HG02610 (cell line): ENCODE results near the gene SLC2A5.
A peak's percentile ranks its signal among the peaks of the same experiment; 100 is the strongest.
"Not testable (repeated sequence)": the region's sequence is repeated elsewhere in the genome, so short reads cannot be mapped to it uniquely, and the experiment has no call there.

Experiments
- ATAC-seq: cut with Tn5 transposase; IDR thresholded peaks from one replicate; pipeline ENCODE4 v1.9.1; 2021; ENCODE audit warnings: mild to moderate bottlenecking, moderate library complexity; ENCODE audit not compliant: unreplicated experiment

SLC2A5 gene, protein sequence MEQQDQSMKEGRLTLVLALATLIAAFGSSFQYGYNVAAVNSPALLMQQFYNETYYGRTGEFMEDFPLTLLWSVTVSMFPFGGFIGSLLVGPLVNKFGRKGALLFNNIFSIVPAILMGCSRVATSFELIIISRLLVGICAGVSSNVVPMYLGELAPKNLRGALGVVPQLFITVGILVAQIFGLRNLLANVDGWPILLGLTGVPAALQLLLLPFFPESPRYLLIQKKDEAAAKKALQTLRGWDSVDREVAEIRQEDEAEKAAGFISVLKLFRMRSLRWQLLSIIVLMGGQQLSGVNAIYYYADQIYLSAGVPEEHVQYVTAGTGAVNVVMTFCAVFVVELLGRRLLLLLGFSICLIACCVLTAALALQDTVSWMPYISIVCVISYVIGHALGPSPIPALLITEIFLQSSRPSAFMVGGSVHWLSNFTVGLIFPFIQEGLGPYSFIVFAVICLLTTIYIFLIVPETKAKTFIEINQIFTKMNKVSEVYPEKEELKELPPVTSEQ

DNA sequence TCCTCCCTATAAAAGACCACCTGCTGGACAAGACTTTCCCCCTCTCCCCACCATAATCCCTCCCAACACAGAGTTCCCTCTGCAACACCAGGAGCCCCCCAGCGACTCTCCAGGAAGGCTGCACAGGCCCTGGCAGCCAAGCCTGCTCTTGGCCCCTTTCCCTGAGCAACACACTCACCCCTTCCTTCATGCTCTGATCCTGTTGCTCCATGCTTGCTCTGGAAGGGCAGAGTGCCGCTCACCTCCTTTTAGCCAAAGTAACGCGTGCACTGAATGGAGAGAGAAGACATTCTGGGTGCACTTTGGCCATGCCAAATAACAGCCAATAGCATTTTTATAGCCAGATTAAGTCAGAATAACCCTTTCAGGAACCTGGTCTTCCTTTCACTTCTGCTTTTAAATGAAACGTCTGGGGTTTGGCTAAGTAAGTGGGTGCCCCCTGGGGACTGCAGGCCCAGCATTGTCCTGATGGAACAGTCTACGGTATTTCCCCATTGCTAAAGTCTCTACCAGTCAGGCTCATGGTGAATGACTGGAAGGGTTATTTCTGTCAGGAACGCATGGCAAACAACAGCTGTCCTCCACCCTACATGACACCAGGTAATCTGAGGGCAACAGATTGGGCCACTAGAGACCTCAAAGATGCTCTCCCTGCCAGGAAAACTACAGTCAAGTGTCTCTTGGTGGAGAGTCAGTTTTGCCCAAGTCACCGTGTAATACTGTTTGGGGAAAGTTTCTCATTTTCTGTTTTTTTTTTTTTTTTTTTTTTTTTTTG is at the start of gene SLC2A5:
SLC2A5 (minus strand) TSS at position 310 of the 775 bp plus-strand sequence; CDS start at position 211, 99 bp downstream.
- ATAC-seq: peak; percentile 88

DNA sequence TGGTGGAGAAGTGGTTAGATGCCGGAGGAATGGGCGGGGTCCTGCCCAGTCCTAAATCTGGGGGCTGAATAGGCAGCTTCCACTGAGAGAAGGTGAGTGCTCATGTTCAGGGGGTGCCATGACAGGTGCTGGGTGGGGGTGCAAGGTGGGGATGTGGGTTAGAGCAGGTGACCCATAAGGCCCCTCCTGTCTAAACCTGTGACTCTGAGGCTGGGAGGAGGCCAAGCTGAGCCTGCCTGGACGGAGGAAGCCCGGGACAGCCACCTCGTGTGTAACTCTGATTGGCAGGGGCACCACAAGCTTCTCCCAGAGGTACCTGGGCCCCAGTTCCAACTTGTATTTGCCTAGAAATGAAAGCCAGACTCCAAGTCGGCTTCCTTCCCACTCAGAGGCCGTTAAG is 48.8 kb upstream of the SLC2A5 start:
- no peak for ATAC-seq

DNA sequence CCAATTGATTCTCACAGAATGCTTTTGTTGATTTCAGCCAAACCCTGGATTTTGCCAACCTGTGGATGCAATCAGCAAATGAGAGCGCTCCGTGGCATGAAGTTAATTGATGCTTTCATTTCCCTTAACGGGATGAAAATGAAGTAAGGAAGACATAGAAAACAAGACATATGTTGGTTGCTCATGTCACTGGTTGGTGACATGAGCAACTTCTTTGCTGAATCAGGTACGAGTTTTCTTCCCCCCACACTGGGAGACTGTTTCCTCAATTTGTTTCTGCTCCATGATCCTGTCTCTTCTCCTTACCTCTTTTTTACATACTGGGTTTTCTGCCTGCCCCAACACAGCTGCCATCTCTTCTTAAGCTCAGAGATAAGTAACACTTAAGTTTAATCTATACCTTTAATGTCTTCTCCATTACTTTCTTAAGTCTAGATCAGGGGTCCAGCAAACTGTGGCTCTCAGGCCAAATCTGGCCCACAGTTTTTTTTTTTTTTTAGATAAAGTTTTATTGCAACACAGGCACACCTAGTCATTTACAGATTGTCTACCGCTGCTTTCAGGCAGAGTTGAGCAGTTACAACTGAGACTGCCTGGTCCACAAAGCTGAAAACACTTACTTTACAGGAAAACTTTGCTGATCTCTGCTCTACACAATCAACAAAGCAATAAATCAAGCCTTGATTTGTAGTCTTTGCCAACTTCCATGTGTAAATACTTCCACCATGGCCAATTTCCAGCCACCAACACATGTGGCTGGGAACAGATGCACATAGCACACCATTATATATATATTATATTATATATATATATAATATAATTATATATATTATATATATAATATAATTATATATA is 46.1 kb upstream of the SLC2A5 start:
- ATAC-seq: no peak

DNA sequence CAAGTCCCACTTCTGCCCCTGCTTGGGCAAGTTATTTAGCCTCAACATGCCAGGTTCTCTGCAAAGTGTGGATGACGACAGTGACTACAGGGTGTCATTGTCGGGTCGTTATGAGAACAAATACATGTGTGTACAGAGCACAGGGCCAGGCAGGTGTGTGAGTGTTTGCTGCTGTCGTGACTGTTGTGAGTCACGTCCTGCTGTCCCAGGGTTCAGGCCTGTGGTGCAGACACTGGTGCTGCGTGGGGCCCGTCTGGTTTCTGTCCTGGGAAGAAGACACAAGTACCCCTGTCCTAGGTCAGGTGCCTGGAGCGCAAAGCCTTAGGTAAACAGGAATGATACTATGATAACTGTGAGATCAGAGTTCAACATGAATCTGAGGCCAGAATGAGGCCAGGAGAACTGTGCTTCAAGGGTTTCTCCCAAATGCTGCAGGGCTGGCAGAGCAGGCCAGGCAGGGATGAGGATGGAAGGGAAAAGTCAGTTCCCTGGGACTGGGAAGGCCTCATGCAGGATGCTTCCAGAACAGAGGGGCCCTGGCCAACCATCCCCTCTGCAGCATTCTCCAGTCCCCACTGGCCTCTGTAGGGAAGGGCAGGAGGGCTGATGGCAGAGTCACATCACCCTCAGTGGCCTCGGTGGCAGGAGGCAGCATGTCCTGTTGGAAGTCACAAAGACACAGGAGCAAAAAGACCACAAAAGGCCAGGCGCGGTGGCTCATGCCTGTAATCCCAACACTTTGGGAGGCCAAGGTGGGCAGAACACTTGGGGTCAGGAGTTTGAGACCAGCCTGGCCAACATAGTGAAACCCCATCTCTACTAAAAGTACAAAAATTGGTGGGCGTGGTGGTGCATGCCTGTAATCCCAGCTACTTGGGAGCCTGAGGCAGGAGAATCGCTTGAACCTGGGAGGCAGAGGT is 43.8 kb upstream of the SLC2A5 start:
- ATAC-seq: no peak

DNA sequence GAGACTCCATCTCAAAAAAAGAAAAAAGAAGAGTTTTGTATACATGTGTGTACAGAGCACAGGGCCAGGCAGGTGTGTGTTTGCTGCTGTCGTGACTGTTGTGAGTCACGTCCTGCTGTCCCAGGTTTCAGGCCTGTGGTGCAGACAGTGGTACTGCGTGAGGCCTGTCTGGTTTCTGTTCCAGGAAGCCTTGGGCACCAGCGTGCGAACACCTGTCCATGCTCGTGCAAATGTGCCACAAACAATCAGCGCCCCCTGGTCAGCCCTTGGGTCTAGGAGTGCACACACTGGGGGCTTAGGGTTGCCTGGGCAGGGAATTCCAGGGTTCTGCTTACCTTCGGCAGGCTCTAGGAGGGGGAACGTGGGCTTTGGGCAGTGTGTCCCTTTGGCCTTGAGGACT is 42.5 kb upstream of the SLC2A5 start:
- ATAC-seq: no peak

DNA sequence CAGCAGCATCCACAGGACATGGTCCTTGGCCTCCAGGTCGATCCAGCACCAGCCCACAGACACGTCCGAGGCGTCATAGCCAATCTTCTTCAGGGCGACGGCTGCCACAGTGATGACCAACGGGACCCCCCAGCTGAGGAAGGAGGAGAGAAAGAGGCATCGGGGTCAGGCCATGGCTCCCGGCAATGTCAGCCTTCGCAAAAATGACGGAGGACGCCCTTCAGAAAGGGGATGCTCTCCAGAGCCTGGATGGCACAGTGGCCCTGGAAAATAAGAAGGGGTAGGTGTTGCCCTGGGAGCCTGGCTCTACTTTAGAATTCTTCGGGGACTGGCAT is 41.9 kb upstream of the SLC2A5 start:
- no peak for ATAC-seq

DNA sequence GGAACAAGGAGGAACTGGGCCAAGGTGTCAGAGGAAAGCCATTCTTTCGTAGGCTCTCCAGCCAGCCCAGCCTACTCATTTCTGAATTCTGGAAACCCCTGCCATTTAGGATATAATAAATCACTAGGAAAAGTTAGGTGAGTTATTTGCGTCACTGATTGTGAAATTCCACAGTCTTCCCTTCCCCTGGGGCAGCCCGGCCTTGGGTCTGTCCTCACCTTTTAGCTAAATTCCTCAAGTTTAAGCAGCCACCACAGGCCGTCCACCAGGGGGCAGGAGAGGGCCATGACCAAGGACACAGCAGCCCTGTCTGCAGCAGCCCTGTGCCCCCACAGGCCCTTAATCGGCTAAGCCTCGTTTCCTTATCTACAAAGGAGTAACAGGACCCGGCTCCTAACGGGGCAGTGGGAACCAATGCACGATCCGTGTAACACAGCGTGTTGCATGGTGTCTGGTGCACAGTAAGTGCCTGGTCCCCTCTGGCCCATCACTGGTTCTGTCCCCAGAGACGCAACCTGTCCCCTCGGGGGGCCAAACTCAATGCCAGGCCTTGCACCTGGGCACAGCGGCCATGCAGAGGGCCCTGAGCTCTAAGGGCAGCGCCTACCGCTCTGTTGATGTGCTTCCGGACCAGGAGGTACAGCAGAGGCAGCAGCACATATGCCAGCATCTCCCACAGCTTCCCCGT is 41.4 kb upstream of the SLC2A5 start:
- peak; percentile 44 for ATAC-seq

DNA sequence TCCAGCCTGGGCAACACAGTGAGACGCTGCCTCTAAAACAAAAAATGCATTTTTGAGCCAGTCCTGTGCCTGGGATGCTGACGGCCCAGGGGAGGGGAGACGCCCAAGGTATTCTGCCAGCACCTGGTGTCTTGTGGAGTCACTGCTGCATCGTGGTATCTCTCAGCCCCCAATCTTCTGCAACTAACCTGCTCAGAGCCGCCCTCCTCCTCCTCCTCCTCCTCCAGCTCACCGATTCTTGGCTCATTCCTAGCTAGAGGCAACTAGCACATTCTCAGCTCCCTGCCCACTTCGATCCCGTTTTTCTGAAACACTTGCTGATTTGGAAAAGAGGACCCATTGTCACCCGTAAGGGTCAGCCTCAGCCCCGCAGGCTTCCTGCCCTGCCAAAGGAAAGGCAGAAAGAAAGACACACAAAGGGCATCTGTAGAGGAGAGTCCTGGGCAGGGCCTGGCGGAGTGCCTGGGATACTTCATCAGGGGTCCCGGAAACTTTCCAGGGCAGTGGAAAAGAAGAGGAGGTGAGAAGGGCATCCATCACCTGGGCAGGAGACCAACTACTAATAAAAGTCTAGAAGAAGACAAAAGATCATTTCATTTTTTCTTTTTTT is 38.7 kb upstream of the SLC2A5 start:
- no peak for ATAC-seq

DNA sequence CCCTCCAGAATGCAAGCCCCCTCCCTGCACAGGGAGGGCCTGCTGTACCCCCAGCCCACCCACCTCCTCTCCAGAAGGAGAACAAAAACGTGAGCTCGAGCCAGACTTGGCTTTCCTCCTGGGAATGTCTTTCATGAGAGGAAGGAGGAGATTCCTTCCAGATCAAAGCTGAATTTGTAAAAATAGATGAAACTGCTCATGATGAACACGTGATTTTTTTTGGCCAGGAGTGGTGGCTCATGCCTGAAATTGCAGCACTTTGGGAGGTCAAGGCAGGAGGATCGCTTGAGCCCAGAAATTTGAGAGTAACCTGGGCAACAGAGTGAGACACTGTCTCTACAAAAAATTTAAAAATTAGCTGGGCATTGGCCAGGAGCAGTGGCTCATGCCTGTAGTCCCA is 37.7 kb upstream of the SLC2A5 start:
- no peak for ATAC-seq

DNA sequence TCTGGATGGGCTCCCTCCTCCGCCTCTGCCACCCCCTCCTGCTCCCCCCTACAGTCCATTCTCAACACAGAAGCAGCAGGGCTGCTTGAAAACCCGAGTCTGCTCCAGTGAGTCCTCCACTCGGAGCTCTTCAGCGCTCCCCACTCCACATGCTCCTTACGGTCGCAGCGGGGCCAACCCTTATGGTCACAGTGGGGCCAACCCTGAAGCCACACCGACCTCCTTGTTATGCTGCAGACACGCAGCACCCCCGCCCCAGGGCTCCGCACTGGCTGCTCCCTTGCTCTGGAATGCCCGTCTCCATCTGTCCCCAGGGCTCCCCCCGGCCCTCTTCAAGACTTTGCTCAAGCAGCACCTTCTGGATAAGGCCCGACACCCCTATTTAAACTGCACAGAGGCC is 36.9 kb upstream of the SLC2A5 start:
- no peak for ATAC-seq

DNA sequence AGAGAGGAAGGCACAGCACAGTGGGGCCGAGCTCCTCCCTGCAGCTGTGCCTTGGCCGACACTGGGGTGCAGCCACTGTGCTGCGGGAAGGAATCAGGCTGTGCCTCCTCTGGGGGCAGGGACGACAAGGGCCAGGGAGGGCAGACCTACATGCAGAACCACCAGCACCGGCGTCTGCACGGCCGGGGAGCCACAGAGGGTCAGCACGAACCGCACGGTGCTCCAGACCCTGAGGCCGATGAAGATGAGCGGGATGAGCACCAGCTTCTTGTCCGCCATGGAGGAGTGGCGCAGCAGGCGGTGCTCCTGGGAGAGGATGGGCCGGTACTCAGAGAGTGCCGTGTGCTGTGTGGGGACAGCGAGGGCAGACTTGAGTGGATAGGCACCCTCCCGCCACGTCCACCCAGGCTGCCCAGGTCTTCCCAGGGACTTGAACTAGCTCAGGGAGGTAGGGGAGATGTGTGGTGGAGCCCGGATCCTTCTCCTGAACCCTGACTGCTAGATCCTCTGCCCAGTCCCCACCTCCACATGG is 36.0 kb upstream of the SLC2A5 start:
- no peak for ATAC-seq

DNA sequence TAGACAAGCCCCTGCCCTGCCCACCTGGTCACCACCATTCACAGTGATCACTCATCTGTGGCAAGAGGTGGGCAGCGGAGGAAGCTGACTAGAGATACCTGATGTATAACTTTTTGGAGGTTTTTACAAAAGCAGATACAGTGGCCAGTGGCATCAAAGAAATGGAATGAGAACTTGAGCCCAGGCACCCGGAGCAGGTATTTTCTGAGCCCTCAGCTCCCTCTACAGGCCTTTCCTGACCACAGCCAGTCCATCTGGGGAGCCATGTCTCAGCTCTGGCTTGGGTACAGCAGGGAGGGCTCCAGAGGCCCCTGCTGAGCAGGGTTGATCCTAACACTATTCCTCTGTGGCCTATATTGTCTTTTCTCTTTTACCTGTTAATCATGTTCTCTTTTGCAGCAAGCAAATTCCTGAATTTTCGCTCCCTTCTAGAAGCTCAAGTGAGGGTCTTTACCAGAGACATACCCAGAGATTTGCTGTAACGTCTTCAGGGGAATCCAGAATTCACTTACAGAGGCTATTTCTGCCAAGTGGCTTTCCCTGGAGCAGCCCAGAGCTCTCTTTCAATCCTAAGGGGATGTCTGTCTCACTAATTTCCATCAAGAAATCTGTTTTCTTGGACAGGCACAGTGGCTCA is 32.2 kb upstream of the SLC2A5 start:
- peak; percentile 56 for ATAC-seq

DNA sequence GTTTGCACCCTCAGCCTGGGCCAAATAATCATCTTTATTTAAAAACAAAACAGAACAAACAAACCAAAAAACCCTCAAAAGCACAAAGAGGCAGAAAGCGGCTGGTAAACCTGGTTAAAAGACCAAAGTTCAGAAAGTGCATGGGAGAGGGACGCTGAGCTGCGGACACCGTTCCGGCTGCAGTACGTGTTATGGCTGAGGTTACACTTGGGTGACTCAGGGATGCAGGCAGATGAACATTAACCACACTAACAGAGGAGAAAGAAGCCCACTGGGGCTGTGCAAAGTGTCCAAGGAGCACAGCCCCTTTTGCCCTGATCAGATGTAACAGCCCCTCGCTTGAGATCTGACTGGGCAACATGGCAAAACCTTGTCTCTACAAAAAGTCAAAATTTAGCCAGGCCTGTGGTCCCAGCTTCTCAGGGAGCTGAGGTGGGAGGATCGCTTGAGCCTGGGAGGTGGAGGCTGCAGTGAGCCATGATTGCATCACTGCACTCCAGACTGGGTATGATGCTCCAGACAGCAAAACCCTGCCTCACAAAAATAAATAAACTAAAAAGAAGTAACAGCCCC is 31.1 kb upstream of the SLC2A5 start:
- ATAC-seq: no peak

DNA sequence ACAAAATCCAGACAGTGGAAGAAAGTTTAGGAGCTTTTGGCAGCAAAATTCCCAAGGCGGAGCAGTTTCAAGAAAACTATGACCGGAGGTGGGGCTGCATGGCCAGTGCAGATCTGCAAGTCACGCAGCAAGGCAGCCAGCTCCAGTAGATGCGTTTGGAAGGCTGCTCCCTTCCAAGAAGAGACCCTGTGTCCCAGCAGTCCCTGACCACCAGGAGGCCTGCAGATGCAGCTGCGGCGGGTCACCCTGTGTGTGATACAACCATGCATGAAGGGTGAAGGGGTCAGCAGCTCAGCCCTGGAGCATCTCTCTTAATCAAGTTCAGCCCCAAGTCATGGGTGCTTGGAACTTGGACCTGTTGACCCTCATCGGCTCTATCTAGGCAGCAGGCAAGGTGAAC is 30.1 kb upstream of the SLC2A5 start:
- ATAC-seq: no peak

DNA sequence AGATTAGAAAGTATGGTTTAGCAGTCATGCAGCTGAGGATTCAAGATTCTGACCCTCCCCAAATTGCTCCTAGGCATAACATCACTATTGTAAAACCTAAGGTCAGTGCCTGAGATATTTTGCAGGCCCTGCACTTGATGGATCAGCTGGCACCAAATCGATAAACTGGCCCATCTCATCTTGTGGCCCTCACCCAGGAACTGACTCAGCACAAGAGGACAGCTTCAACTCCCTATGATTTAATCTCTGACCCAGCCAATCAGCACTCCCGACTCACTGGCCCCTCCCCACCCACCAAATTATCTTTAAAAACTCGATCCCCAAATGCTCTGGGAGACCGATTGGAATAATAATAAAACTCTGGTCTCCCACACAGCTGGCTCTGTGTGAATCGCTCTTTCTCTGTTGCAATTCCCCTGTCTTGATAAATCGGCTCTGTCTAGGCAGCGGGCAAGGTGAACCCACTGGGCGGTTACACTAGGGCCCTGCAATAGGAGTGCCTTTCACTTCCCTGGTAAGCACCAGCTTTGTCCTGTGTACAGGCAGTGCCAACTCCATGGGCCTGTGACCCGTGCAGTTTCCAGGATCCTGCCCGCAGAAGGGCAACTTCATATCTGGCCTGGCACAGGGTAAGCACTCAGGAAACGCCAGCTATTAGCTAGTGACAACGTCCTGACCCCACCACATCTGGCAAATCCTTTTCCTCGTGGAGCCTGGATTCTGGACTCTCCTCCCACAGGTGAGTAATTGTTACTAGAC is 28.7 kb upstream of the SLC2A5 start:
- no peak for ATAC-seq

DNA sequence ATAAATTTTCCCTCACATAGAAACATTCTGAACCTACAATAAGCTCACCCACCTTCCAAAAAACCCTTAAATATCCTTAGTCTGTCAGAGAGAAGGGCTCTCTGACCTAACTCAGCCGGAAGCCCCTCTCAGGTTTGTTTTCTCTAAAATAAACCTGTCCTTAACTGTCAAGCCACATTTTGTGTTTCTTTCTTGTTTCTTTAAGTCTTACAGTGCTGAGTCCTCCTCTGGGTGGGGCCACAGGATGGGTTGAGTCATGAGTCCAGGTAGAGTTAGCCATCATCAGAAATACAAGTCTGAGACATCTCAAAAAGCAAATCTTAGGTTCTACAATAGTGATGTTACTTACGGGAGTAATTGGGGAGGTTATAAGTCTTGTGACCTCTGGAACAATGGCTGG is 26.4 kb upstream of the SLC2A5 start:
- ATAC-seq: no peak

DNA sequence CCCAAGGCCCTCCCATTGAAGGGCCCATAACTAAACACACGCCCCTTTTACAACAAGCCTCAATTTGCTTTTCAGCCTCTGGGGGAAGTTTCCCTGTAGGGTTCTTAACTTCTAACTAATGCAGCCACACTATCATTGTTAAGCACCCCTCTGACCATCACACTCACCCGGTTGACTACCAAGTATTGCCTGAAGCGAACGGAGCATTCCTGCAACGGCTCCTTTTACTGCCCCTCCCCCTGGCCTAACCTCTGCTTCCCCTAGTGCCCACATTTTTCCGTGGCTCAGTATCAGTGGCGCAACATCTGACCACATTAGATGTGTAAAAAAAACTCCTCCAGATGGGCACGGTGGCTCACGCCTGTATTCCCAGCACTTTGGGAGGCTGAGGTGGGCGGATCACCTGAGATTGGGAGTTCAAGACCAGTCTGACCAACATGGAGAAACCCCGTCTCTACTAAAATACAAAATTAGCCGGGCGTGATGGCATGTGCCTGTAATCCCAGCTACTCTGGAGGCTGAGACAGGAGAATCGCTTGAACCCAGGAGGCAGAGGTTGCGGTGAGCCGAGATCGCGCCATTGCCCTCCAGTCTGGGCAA is 24.7 kb upstream of the SLC2A5 start:
- ATAC-seq: not testable (repeated sequence)
